MM.1S (cell line): ENCODE measurements around the gene COBL.

ENCODE experiments used
- CTCF ChIP-seq: fragments of 300-600 bp; sonication (generic); IDR thresholded peaks from 2 replicates; pipeline ENCODE4 v1.5.1; 2016; ENCODE audit warnings: antibody characterized with exemption, low read length, mixed read lengths
- EZH2 ChIP-seq: fragments of 300-600 bp; sonication (generic); optimal IDR thresholded peaks from 2 replicates; pipeline ENCODE3; 2017; ENCODE audit warnings: low read depth, mild to moderate bottlenecking, antibody characterized with exemption, low read length, mixed read lengths

- no peak for TF ChIP-seq CTCF
- no peak for TF ChIP-seq EZH2
Observed at GRCh38 chr7:51129527-51130472, 186.8 kb downstream of the COBL start.
